ENCODE measurements around the gene ETV7. TPM values are rescaled to one million over a fixed set of nuclear protein-coding genes. Genes with fewer than 3 reads are reported as not detected.
A peak's percentile ranks its signal among the peaks of the same experiment; 100 is the strongest.

Gene ETV7
- total and polyA plus RNA-seq, 2 experiments from 2014 or later, result 0.47 to 1.2 TPM

- H4K20me1 ChIP-seq (replicated peaks; ENCODE audit: insufficient read depth), result no peaks in the 10 kb centered on the region
- TF ChIP-seq, protein P1, sequence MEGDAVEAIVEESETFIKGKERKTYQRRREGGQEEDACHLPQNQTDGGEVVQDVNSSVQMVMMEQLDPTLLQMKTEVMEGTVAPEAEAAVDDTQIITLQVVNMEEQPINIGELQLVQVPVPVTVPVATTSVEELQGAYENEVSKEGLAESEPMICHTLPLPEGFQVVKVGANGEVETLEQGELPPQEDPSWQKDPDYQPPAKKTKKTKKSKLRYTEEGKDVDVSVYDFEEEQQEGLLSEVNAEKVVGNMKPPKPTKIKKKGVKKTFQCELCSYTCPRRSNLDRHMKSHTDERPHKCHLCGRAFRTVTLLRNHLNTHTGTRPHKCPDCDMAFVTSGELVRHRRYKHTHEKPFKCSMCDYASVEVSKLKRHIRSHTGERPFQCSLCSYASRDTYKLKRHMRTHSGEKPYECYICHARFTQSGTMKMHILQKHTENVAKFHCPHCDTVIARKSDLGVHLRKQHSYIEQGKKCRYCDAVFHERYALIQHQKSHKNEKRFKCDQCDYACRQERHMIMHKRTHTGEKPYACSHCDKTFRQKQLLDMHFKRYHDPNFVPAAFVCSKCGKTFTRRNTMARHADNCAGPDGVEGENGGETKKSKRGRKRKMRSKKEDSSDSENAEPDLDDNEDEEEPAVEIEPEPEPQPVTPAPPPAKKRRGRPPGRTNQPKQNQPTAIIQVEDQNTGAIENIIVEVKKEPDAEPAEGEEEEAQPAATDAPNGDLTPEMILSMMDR (conservative IDR thresholded peaks at IDR 0.05; ENCODE audit: low read depth in 2 of 2), result no peak
- TF ChIP-seq POLR2AphosphoS5 (IDR thresholded peaks at IDR 0.05; ENCODE audit: low read depth) (no peak), CREB1 (CRISPR knock-in tag; IDR thresholded peaks at IDR 0.05; ENCODE audit: low read depth) (no peak)
- H3K36me3 Mint-ChIP-seq (ENCODE audit: low read depth), result no peaks in the 10 kb centered on the region
- no peak overlapping the region for H3K4me3 Mint-ChIP-seq
- no peak overlapping the region for H3K27ac Mint-ChIP-seq
- no peaks in the 10 kb centered on the region for H3K9me3 Mint-ChIP-seq
- H3K79me2 ChIP-seq (replicated peaks; ENCODE audit: insufficient read depth), result no peaks in the 10 kb centered on the region
- peaks cover 4% of the 10 kb centered on the region; the same call in 1 of the 2 replicates for H3K4me1 ChIP-seq (ENCODE audit: insufficient read depth)
- peaks cover 4% of the 10 kb centered on the region for H3K27me3 Mint-ChIP-seq (ENCODE audit: insufficient read depth, low read depth, poor library complexity)
- H3K9me2 ChIP-seq (ENCODE audit: insufficient read depth), result no peaks in the 10 kb centered on the region
- DNase-seq (ENCODE audit: low spot score) (no peak), ATAC-seq (no peak)
- H3K27me3 ChIP-seq (ENCODE audit: insufficient read depth), result no peaks in the 10 kb centered on the region
- peak overlapping the region; percentile 43; the same call in 1 of the 2 replicates for H2AFZ ChIP-seq
- no peak overlapping the region for H3K4me3 ChIP-seq
- H3K36me3 ChIP-seq (ENCODE audit: insufficient read depth), result no peaks in the 10 kb centered on the region
- no peak overlapping the region for H3K27ac ChIP-seq (ENCODE audit: low read depth)
- no peak overlapping the region for H3K4me2 ChIP-seq
- no peaks in the 10 kb centered on the region for H3F3A ChIP-seq (replicated peaks; ENCODE audit: low read depth)
- peaks cover 7% of the 10 kb centered on the region; the same call in 2 of the 3 replicates for H3K4me1 Mint-ChIP-seq
Measured at GRCh38 chr6:36319821-36320220, 67.6 kb downstream of the ETV7 start.

GRCh38 chr6:36319436-36319762, 68.1 kb downstream of the ETV7 start:
- H3K4me3 Mint-ChIP-seq, result no peak overlapping the region
- no peak overlapping the region for H3K4me3 ChIP-seq
- H3K27me3 ChIP-seq (ENCODE audit: insufficient read depth), result no peaks in the 10 kb centered on the region
- no peaks in the 10 kb centered on the region for H3K36me3 ChIP-seq (ENCODE audit: insufficient read depth)
- peaks cover 7% of the 10 kb centered on the region; the same call in 2 of the 3 replicates for H3K4me1 Mint-ChIP-seq
- H3K27ac ChIP-seq (ENCODE audit: low read depth), result no peak overlapping the region
- H3K4me1 ChIP-seq (ENCODE audit: insufficient read depth), result peaks cover 4% of the 10 kb centered on the region; the same call in 1 of the 2 replicates
- no peak overlapping the region for H3K4me2 ChIP-seq
- no peaks in the 10 kb centered on the region for H4K20me1 ChIP-seq (replicated peaks; ENCODE audit: insufficient read depth)
- H3F3A ChIP-seq (replicated peaks; ENCODE audit: low read depth), result no peaks in the 10 kb centered on the region
- no peaks in the 10 kb centered on the region for H3K9me2 ChIP-seq (ENCODE audit: insufficient read depth)
- ATAC-seq (peak; percentile 38), DNase-seq (ENCODE audit: low spot score) (no peak)
- H3K9me3 Mint-ChIP-seq, result no peaks in the 10 kb centered on the region
- H3K27ac Mint-ChIP-seq, result no peak overlapping the region
- no peak overlapping the region; the same call in none of the 2 replicates for H2AFZ ChIP-seq
- H3K36me3 Mint-ChIP-seq (ENCODE audit: low read depth), result no peaks in the 10 kb centered on the region
- H3K27me3 Mint-ChIP-seq (ENCODE audit: insufficient read depth, low read depth, poor library complexity), result peaks cover 4% of the 10 kb centered on the region
- H3K79me2 ChIP-seq (replicated peaks; ENCODE audit: insufficient read depth), result no peaks in the 10 kb centered on the region
- TF ChIP-seq ZNF462 (CRISPR knock-in tag; IDR thresholded peaks at IDR 0.05) (no peak), JUNB (IDR thresholded peaks at IDR 0.05; ENCODE audit: unreplicated experiment) (no peak), NANOG (IDR thresholded peaks at IDR 0.05; ENCODE audit: borderline replicate concordance) (no peak), STAT1 (IDR thresholded peaks at IDR 0.05; ENCODE audit: unreplicated experiment) (no peak), REST (IDR thresholded peaks at IDR 0.05; ENCODE audit: unreplicated experiment) (no peak), EZH2phosphoT487 (IDR thresholded peaks at IDR 0.05; ENCODE audit: unreplicated experiment) (no peak)
- TF ChIP-seq, protein P2, sequence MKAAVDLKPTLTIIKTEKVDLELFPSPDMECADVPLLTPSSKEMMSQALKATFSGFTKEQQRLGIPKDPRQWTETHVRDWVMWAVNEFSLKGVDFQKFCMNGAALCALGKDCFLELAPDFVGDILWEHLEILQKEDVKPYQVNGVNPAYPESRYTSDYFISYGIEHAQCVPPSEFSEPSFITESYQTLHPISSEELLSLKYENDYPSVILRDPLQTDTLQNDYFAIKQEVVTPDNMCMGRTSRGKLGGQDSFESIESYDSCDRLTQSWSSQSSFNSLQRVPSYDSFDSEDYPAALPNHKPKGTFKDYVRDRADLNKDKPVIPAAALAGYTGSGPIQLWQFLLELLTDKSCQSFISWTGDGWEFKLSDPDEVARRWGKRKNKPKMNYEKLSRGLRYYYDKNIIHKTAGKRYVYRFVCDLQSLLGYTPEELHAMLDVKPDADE (IDR thresholded peaks at IDR 0.05), result no peak
